Activated T-cell treated with anti-CD3 and anti-CD28 coated beads, Interleukin-2, amount 50 U/mL, for 24 hours (primary cell): ENCODE data around the gene NXF1.

Source experiments
- DNase-seq: peaks from one replicate; pipeline ENCODE4 v3.0.0-alpha.2; 2020
- H3K27ac Mint-ChIP-seq: 2 replicates; pipeline ENCODE4 v1.8.0; 2020; ENCODE audit warnings: mild to moderate bottlenecking, mixed read lengths
- H3K27me3 Mint-ChIP-seq: 2 replicates; pipeline ENCODE4 v1.8.0; 2020; ENCODE audit warnings: mixed read lengths
- H3K36me3 Mint-ChIP-seq: 2 replicates; pipeline ENCODE4 v1.8.0; 2020; ENCODE audit warnings: low read depth, mixed read lengths
- H3K4me1 Mint-ChIP-seq: 2 replicates; pipeline ENCODE4 v1.8.0; 2020; ENCODE audit warnings: low read depth, mixed read lengths
- H3K4me3 Mint-ChIP-seq: 2 replicates; pipeline ENCODE4 v1.8.0; 2020; ENCODE audit warnings: mild to moderate bottlenecking, moderate library complexity, mixed read lengths
- H3K9me3 Mint-ChIP-seq: 2 replicates; pipeline ENCODE4 v1.8.0; 2020; ENCODE audit warnings: mixed read lengths

Gene NXF1

GRCh38 chr11:62810748-62811147 is 5.5 kb upstream of the NXF1 start:
- Mint-ChIP-seq H3K4me1 (peaks cover 14% of the 10 kb centered on the region), H3K36me3 (peaks cover 16% of the 10 kb centered on the region), H3K9me3 (no peaks in the 10 kb centered on the region), H3K27ac (peak overlapping the region; percentile 1), H3K27me3 (no peaks in the 10 kb centered on the region), H3K4me3 (no peak overlapping the region)
- no peak for DNase-seq

GRCh38 chr11:62806611-62807121 is 1.4 kb upstream of the NXF1 start:
- H3K9me3 Mint-ChIP-seq, result no peaks in the 10 kb centered on the region
- peak overlapping the region; percentile 99 for H3K27ac Mint-ChIP-seq
- peaks cover 44% of the 10 kb centered on the region for H3K36me3 Mint-ChIP-seq
- H3K4me3 Mint-ChIP-seq, result peak overlapping the region; percentile 100
- peaks cover 41% of the 10 kb centered on the region for H3K4me1 Mint-ChIP-seq
- no peak for DNase-seq
- no peaks in the 10 kb centered on the region for H3K27me3 Mint-ChIP-seq

GRCh38 chr11:62805961-62806441 is 761 bp upstream of the NXF1 start:
- H3K4me3 Mint-ChIP-seq, result peak overlapping the region; percentile 100
- peaks cover 51% of the 10 kb centered on the region for H3K36me3 Mint-ChIP-seq
- H3K27me3 Mint-ChIP-seq, result no peaks in the 10 kb centered on the region
- peaks cover 47% of the 10 kb centered on the region for H3K4me1 Mint-ChIP-seq
- no peaks in the 10 kb centered on the region for H3K9me3 Mint-ChIP-seq
- DNase-seq, result peak; percentile 58
- H3K27ac Mint-ChIP-seq, result peak overlapping the region; percentile 99

- H3K36me3 Mint-ChIP-seq, result peaks cover 65% of the 10 kb centered on the region
- peak overlapping the region; percentile 100 for H3K4me3 Mint-ChIP-seq
- no peaks in the 10 kb centered on the region for H3K27me3 Mint-ChIP-seq
- H3K27ac Mint-ChIP-seq, result peak overlapping the region; percentile 99
- no peaks in the 10 kb centered on the region for H3K9me3 Mint-ChIP-seq
- no peak for DNase-seq
- H3K4me1 Mint-ChIP-seq, result peaks cover 51% of the 10 kb centered on the region
Measured at GRCh38 chr11:62804310-62805075, 747 bp downstream of the NXF1 start.

GRCh38 chr11:62801071-62801470 is 4.2 kb downstream of the NXF1 start:
- Mint-ChIP-seq H3K36me3 (peaks cover 95% of the 10 kb centered on the region), H3K4me1 (peaks cover 39% of the 10 kb centered on the region), H3K27me3 (no peaks in the 10 kb centered on the region), H3K4me3 (no peak overlapping the region), H3K9me3 (no peaks in the 10 kb centered on the region), H3K27ac (peak overlapping the region; percentile 83)
- no peak for DNase-seq

- Mint-ChIP-seq H3K4me3 (no peak overlapping the region), H3K9me3 (no peaks in the 10 kb centered on the region), H3K36me3 (peaks cover 98% of the 10 kb centered on the region), H3K27me3 (no peaks in the 10 kb centered on the region), H3K4me1 (peaks cover 33% of the 10 kb centered on the region), H3K27ac (peak overlapping the region; percentile 78)
- no peak for DNase-seq
Measured at GRCh38 chr11:62799486-62799885, 5.8 kb downstream of the NXF1 start.

GRCh38 chr11:62796281-62796680 is 9.0 kb downstream of the NXF1 start:
- DNase-seq, result no peak
- Mint-ChIP-seq H3K4me3 (no peak overlapping the region), H3K4me1 (peaks cover 20% of the 10 kb centered on the region), H3K27ac (peak overlapping the region; percentile 80), H3K36me3 (peaks cover 96% of the 10 kb centered on the region), H3K9me3 (no peaks in the 10 kb centered on the region), H3K27me3 (no peaks in the 10 kb centered on the region)

GRCh38 chr11:62794201-62794775 is 11.0 kb downstream of the NXF1 start:
- H3K27ac Mint-ChIP-seq, result peak overlapping the region; percentile 80
- H3K4me3 Mint-ChIP-seq, result no peak overlapping the region
- no peaks in the 10 kb centered on the region for H3K27me3 Mint-ChIP-seq
- peaks cover 97% of the 10 kb centered on the region for H3K36me3 Mint-ChIP-seq
- H3K4me1 Mint-ChIP-seq, result peaks cover 30% of the 10 kb centered on the region
- no peaks in the 10 kb centered on the region for H3K9me3 Mint-ChIP-seq
- no peak for DNase-seq

GRCh38 chr11:62792202-62792575 is 13.1 kb downstream of the NXF1 start:
- Mint-ChIP-seq H3K27ac (peak overlapping the region; percentile 96), H3K4me1 (peaks cover 44% of the 10 kb centered on the region), H3K36me3 (peaks cover 95% of the 10 kb centered on the region), H3K27me3 (no peaks in the 10 kb centered on the region), H3K9me3 (no peaks in the 10 kb centered on the region), H3K4me3 (peak overlapping the region; percentile 91)
- no peak for DNase-seq

- Mint-ChIP-seq H3K9me3 (no peaks in the 10 kb centered on the region), H3K4me1 (peaks cover 44% of the 10 kb centered on the region), H3K27me3 (no peaks in the 10 kb centered on the region), H3K36me3 (peaks cover 93% of the 10 kb centered on the region), H3K4me3 (peak within 1 kb of the TSS; percentile 91), H3K27ac (peak within 1 kb of the TSS; percentile 96)
- DNase-seq, result peak; percentile 94
Measured at GRCh38 chr11:62791501-62792201, 13.6 kb downstream of the NXF1 start, which contains the start of gene TMEM223. TSS of gene TMEM223 (minus strand) at chr11:62792006. CDS start at chr11:62791994, 12 bp downstream.

GRCh38 chr11:62789576-62789975 is 15.7 kb downstream of the NXF1 start:
- H3K4me3 Mint-ChIP-seq, result peak overlapping the region; percentile 91
- no peaks in the 10 kb centered on the region for H3K9me3 Mint-ChIP-seq
- no peaks in the 10 kb centered on the region for H3K27me3 Mint-ChIP-seq
- H3K27ac Mint-ChIP-seq, result peak overlapping the region; percentile 96
- peaks cover 89% of the 10 kb centered on the region for H3K36me3 Mint-ChIP-seq
- no peak for DNase-seq
- H3K4me1 Mint-ChIP-seq, result peaks cover 54% of the 10 kb centered on the region

- peaks cover 86% of the 10 kb centered on the region for H3K36me3 Mint-ChIP-seq
- no peak for DNase-seq
- peaks cover 51% of the 10 kb centered on the region for H3K4me1 Mint-ChIP-seq
- no peaks in the 10 kb centered on the region for H3K9me3 Mint-ChIP-seq
- H3K4me3 Mint-ChIP-seq, result peak overlapping the region; percentile 91
- peak overlapping the region; percentile 96 for H3K27ac Mint-ChIP-seq
- no peaks in the 10 kb centered on the region for H3K27me3 Mint-ChIP-seq
Measured at GRCh38 chr11:62788991-62789390, 16.2 kb downstream of the NXF1 start.

GRCh38 chr11:62787005-62787759 is 18.1 kb downstream of the NXF1 start, which contains the start of gene TMEM179B:
TSS of gene TMEM179B (plus strand) at chr11:62787402. CDS start at chr11:62787432, 30 bp downstream.
- H3K27me3 Mint-ChIP-seq, result no peaks in the 10 kb centered on the region
- H3K4me1 Mint-ChIP-seq, result peaks cover 44% of the 10 kb centered on the region
- no peaks in the 10 kb centered on the region for H3K9me3 Mint-ChIP-seq
- DNase-seq, result peak; percentile 97
- peak within 1 kb of the TSS; percentile 91 for H3K4me3 Mint-ChIP-seq
- H3K36me3 Mint-ChIP-seq, result peaks cover 89% of the 10 kb centered on the region
- H3K27ac Mint-ChIP-seq, result peak within 1 kb of the TSS; percentile 96
